ENCODE measurements around the gene SLC39A9. TPM values are rescaled to one million over a fixed set of nuclear protein-coding genes. Genes with fewer than 3 reads are reported as not detected.

SLC39A9 gene
- total RNA-seq, 1 experiment from 2014 or later: 39.8 TPM

GRCh38 chr14:69404478-69404877, 6.0 kb downstream of the SLC39A9 start:
- Histone ChIP-seq H3K4me1 (ENCODE audit: insufficient read depth, low read length) (no peaks in the 10 kb centered on the region), H3K23ac (ENCODE audit: insufficient read length, low read depth, low read length) (no peak overlapping the region), H3K23me2 (ENCODE audit: insufficient read length, low read depth, low read length, poor library complexity, severe bottlenecking) (no peaks in the 10 kb centered on the region), H2BK12ac (ENCODE audit: insufficient read length, low read depth, low read length) (no peak overlapping the region), H3K79me1 (ENCODE audit: insufficient read depth, low read depth, low read length, poor library complexity, severe bottlenecking) (peaks cover 3% of the 10 kb centered on the region), H3K27me3 (ENCODE audit: insufficient read depth, low read length) (no peaks in the 10 kb centered on the region), H2BK15ac (ENCODE audit: low read depth, low read length) (no peak overlapping the region), H4K20me1 (ENCODE audit: control insufficient read depth, insufficient read depth, insufficient read length) (no peaks in the 10 kb centered on the region), H3K27ac (ENCODE audit: insufficient read length, low read depth, low read length) (no peak overlapping the region), H4K5ac (ENCODE audit: insufficient read length, low read depth, low read length) (no peak overlapping the region), H3T11ph (ENCODE audit: low read length) (no peak overlapping the region), H3K18ac (ENCODE audit: insufficient read length, low read depth, low read length) (no peak overlapping the region), H2AK5ac (ENCODE audit: insufficient read length, low read length) (no peak overlapping the region), H3K79me2 (ENCODE audit: insufficient read depth, low read length) (peaks cover 10% of the 10 kb centered on the region; the same call in 1 of the 2 replicates), H2BK120ac (ENCODE audit: low read depth, low read length, poor library complexity, severe bottlenecking) (no peak overlapping the region), H3K56ac (ENCODE audit: insufficient read length, low read depth, low read length) (no peak overlapping the region), H4K91ac (ENCODE audit: insufficient read length, low read depth, low read length) (no peak overlapping the region), H3K4ac (ENCODE audit: low read depth, low read length) (no peak overlapping the region), H4K8ac (replicated peaks; ENCODE audit: insufficient read length, low read depth, low read length) (no peak overlapping the region), H2BK20ac (ENCODE audit: low read depth, low read length, poor library complexity, severe bottlenecking) (no peak overlapping the region), H3K4me2 (ENCODE audit: insufficient read depth, insufficient read length, low read length) (no peak overlapping the region), H2AFZ (ENCODE audit: low read length) (no peak overlapping the region), H3K9me3 (ENCODE audit: control insufficient read depth, low read depth, low read length) (no peaks in the 10 kb centered on the region), H3K9ac (ENCODE audit: extremely low read depth, insufficient read length, low read length) (no peak overlapping the region), H2BK5ac (ENCODE audit: insufficient read length, low read length) (no peak overlapping the region), H3K14ac (ENCODE audit: insufficient read depth, low read length) (no peak overlapping the region)
- H3K9me3 Mint-ChIP-seq: no peaks in the 10 kb centered on the region
- no peaks in the 10 kb centered on the region for H3K27me3 Mint-ChIP-seq (ENCODE audit: low read depth)
- peaks cover 0 to 2% (median 0%) of the 10 kb centered on the region in 3 experiments; a peak in 1 of 7 replicates for H3K36me3 Mint-ChIP-seq (ENCODE audit: insufficient read depth in 1 of 3, low read depth in 3 of 3)
- H3K4me3 Mint-ChIP-seq: no peak overlapping the region
- H3K27ac Mint-ChIP-seq: no peak overlapping the region
- WGBS (ENCODE audit: extremely low coverage, insufficient read length, low lambda C conversion rate): no CpG with 5 or more reads among the region's 3 CpGs
- no peak for DNase-seq
- no peak for TF ChIP-seq CTCF (conservative IDR thresholded peaks at IDR 0.05)
- peaks cover 16 to 18% of the 10 kb centered on the region in 2 experiments for H3K4me1 Mint-ChIP-seq
